ENCODE measurements around the gene IRF2BPL.

DNA sequence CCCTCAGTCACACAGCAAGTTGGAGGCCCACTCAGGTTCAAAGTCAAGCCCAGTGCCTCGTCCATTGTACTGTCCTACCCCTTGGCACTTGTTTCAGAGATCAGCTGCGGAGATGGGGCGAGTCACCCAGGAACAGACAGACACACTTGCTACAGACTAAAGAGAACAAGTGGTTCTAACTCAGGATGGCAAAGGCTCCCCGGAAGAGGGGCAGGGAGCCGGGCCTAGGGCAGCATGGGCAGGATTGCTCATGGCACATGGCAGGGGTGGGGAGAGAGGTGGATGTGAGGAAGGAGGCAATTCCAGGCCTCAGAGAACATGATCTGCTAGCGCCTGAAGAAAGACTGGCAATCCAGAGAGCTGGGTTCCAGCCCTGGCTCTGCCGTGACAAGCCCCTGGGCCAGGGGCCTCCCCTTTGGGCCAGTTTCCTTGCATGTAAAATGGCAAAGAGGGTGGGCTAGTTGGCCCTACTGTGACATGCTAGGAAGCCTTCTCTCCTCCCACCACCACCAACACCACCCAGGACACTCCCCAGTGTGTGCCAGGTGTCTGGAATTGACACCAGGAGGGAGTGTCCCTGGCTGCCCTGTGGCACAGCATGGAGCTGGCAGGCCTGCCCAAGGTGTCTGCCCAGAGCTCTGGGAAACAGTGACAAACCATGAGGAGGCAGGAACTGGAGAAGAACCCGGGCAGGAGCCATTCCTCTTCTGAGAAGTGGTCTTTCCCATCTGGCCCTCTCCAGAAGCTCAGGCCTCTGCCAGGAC, 24.0 kb upstream of the IRF2BPL start:
- TF ChIP-seq POLR2A (IDR thresholded peaks at IDR 0.05; ENCODE audit: low read depth, low read length) (no peak), TAF1 (IDR thresholded peaks at IDR 0.05; ENCODE audit: low read depth, low read length) (no peak), POLR2AphosphoS5 (IDR thresholded peaks at IDR 0.05; ENCODE audit: low read depth, low read length) (no peak), PAX5 (IDR thresholded peaks at IDR 0.05; ENCODE audit: insufficient read depth, low read length, severe bottlenecking) (no peak)
